DND-41 (cell line): ENCODE data around the gene PDLIM4.

Experiments
- ATAC-seq: fragments of 200-7000 bp; cut with Tn5 transposase; 3 replicates; pipeline ENCODE4 v1.9.1; 2021; ENCODE audit warnings: low read depth; ENCODE audit not compliant: insufficient read depth
- DNase-seq: peaks from one replicate; pipeline ENCODE4 v3.0.0-alpha.2; 2020
- H2AFZ ChIP-seq: 2 replicates; pipeline ENCODE4 v1.6.0; 2012; ENCODE audit warnings: low read depth, low read length
- H3K27ac ChIP-seq: 2 replicates; pipeline ENCODE4 v1.5.1; 2012; ENCODE audit warnings: low read length, inconsistent platforms
- H3K27me3 ChIP-seq: fragments of 200-600 bp; sonication (generic); 2 replicates; pipeline ENCODE4 v1.6.0; 2012; ENCODE audit warnings: low read length, mild to moderate bottlenecking, inconsistent platforms; ENCODE audit not compliant: insufficient read depth, poor library complexity
- H3K36me3 ChIP-seq: 2 replicates; pipeline ENCODE4 v1.5.1; 2012; ENCODE audit warnings: low read length, inconsistent platforms; ENCODE audit not compliant: insufficient read depth
- H3K4me1 ChIP-seq: 2 replicates; pipeline ENCODE4 v1.5.1; 2012; ENCODE audit warnings: mild to moderate bottlenecking, low read length; ENCODE audit not compliant: insufficient read depth
- H3K4me2 ChIP-seq: 2 replicates; pipeline ENCODE4 v1.6.0; 2012; ENCODE audit warnings: mild to moderate bottlenecking, moderate library complexity, low read length, inconsistent platforms; ENCODE audit not compliant: insufficient read depth
- H3K4me3 ChIP-seq, 2 experiments: fragments of 200-600 bp in 1 of 2; shearing (Covaris generic) in 1 of 2; 2 replicates each; pipeline ENCODE4 v1.5.1; 2012 to 2016; ENCODE audit warnings: inconsistent platforms in 2 of 2, low read length in 2 of 2, mild to moderate bottlenecking in 2 of 2, low read depth in 1 of 2, moderate library complexity in 1 of 2
- H3K79me2 ChIP-seq: 2 replicates; pipeline ENCODE4 v1.6.0; 2012; ENCODE audit warnings: low read length, inconsistent platforms; ENCODE audit not compliant: insufficient read depth
- H3K9ac ChIP-seq: 2 replicates; pipeline ENCODE4 v1.6.0; 2012; ENCODE audit warnings: low read depth, mild to moderate bottlenecking, inconsistent platforms, low read length, moderate library complexity
- H3K9me3 ChIP-seq: 2 replicates; pipeline ENCODE4 v1.5.1; 2012; ENCODE audit warnings: low read length, moderate library complexity, mild to moderate bottlenecking, inconsistent platforms; ENCODE audit not compliant: insufficient read depth, severe bottlenecking
- H4K20me1 ChIP-seq: 2 replicates; pipeline ENCODE4 v1.6.0; 2012; ENCODE audit warnings: low read length; ENCODE audit not compliant: insufficient read depth
- EZH2 ChIP-seq: IDR thresholded peaks from 3 replicates; pipeline ENCODE4 v1.6.1; 2012; ENCODE audit warnings: borderline replicate concordance, low read depth, mild to moderate bottlenecking, moderate library complexity, low read length, inconsistent platforms; ENCODE audit not compliant: severe bottlenecking
- TF ChIP-seq, protein P1 (sequence below): IDR thresholded peaks from 2 replicates; pipeline ENCODE4 v1.5.1; 2012; ENCODE audit warnings: borderline replicate concordance, low read length, moderate library complexity, mild to moderate bottlenecking; ENCODE audit not compliant: poor library complexity, severe bottlenecking; ENCODE audit errors: extremely low read depth

PDLIM4 gene, protein sequence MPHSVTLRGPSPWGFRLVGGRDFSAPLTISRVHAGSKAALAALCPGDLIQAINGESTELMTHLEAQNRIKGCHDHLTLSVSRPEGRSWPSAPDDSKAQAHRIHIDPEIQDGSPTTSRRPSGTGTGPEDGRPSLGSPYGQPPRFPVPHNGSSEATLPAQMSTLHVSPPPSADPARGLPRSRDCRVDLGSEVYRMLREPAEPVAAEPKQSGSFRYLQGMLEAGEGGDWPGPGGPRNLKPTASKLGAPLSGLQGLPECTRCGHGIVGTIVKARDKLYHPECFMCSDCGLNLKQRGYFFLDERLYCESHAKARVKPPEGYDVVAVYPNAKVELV

DNA sequence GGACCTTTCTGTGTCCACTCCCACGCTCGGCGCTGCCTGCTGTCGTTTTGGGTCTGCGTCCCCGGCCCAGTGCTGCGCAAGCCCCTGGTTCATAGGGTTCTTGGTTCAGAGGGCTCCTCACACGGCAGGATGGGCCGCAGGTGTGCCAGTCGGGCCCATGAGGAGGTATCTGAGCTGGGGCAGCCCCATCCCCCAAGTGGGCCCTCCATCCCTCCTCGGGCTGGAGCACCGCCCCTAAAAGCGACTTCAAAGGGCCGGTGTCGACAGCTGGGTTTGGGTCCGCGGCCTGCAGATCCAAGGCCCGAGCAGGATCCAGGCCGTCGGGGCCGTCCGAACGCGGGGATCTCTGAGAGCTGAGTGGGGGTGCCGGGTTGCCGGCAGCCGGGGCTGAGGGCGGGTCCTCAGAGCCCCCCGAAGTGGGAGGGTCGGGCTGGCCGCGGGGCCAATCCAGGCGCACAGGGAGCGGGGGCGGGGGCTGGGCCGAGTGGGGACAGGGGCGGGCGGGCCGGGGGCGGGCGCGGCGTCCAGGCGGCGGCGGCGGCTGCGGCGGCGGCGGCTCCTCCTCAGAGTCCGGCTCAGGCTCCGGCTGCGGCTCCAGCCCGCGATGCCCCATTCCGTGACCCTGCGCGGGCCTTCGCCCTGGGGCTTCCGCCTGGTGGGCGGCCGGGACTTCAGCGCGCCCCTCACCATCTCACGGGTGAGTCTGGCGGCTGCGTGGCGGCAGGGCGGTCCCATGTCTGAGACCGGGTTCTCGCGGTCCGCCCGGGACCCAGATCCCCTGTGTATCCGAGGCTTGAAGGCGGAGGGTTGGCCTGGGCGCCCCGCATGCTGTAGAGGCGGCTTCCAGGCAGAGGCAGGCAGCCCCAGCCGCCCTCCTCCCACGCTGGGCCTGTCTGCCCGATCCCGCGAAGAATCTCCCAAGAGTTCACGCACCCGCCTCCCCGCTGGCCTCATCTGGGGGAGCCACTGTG is at the start of gene PDLIM4:
Gene PDLIM4 (plus strand): TSS at position 566 of the 971 bp plus-strand sequence. CDS start 39 bp downstream, at position 605.
- H2AFZ ChIP-seq: no peak within 1 kb of the TSS; the same call in 1 of the 2 replicates
- H3K36me3 ChIP-seq: no peaks in the 10 kb centered on the region
- no peak for DNase-seq
- no peaks in the 10 kb centered on the region for H3K4me1 ChIP-seq
- H3K9me3 ChIP-seq: no peaks in the 10 kb centered on the region
- H3K9ac ChIP-seq: no peak within 1 kb of the TSS
- ATAC-seq: no peak
- no peaks in the 10 kb centered on the region for H4K20me1 ChIP-seq
- no peaks in the 10 kb centered on the region for H3K27me3 ChIP-seq
- H3K27ac ChIP-seq: no peak within 1 kb of the TSS
- H3K4me2 ChIP-seq: no peak within 1 kb of the TSS
- no peak within 1 kb of the TSS for H3K4me3 ChIP-seq
- H3K79me2 ChIP-seq: no peaks in the 10 kb centered on the region
- no peak for TF ChIP-seq EZH2
- TF ChIP-seq, protein P1, sequence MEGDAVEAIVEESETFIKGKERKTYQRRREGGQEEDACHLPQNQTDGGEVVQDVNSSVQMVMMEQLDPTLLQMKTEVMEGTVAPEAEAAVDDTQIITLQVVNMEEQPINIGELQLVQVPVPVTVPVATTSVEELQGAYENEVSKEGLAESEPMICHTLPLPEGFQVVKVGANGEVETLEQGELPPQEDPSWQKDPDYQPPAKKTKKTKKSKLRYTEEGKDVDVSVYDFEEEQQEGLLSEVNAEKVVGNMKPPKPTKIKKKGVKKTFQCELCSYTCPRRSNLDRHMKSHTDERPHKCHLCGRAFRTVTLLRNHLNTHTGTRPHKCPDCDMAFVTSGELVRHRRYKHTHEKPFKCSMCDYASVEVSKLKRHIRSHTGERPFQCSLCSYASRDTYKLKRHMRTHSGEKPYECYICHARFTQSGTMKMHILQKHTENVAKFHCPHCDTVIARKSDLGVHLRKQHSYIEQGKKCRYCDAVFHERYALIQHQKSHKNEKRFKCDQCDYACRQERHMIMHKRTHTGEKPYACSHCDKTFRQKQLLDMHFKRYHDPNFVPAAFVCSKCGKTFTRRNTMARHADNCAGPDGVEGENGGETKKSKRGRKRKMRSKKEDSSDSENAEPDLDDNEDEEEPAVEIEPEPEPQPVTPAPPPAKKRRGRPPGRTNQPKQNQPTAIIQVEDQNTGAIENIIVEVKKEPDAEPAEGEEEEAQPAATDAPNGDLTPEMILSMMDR: no peak

DNA sequence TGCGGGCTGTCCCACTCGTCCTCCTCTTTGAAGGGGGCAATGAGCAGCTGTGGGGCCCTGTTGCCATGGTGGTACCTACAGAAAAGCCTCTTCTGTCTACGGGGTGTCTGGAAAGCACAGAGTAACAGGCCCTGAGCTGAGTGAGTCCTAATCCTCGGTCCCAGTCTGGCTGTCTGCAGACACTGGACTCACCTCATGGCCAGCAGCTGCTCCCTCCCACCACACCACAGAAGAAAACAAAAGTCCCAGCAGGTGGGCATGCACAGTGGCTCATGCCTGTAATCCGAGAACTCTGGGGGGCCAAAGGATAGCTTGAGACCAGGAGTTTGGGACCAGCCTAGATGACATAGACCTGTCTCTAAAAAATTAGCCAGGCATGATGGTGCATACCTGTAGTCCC is 49.7 kb upstream of the PDLIM4 start:
- ATAC-seq: no peak
- no peaks in the 10 kb centered on the region for H3K36me3 ChIP-seq

DNA sequence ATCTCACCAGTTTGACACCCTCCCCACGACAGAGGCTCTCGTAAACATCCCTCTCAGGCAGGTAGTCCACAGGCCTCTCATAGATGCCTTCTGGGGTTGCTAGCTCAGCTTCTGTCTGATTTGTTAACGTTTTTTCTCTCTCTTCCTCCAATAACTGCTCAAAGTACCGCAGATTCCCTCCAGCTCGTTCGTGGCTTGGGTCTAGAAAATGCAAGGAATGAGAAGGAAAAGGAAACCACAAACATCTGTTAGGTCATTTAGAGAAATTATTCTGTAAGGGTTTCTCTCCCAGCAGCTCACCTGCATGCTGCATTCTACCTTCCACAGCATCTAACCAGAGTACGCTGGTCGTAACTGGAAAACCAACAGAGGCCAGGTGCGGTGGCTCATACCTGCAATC is 48.4 kb upstream of the PDLIM4 start:
- no peaks in the 10 kb centered on the region for H3K36me3 ChIP-seq
- no peak for DNase-seq
- no peak overlapping the region for H3K27ac ChIP-seq
- no peak for ATAC-seq
- TF ChIP-seq, protein P1: no peak
- no peak for TF ChIP-seq EZH2
- H3K4me1 ChIP-seq: no peaks in the 10 kb centered on the region
- no peaks in the 10 kb centered on the region for H3K79me2 ChIP-seq
- no peak overlapping the region for H3K4me2 ChIP-seq
- no peaks in the 10 kb centered on the region for H3K9me3 ChIP-seq
- no peaks in the 10 kb centered on the region for H4K20me1 ChIP-seq
- H3K9ac ChIP-seq: no peak overlapping the region
- H3K4me3 ChIP-seq: no peak overlapping the region
- no peak overlapping the region for H2AFZ ChIP-seq
- no peaks in the 10 kb centered on the region for H3K27me3 ChIP-seq

More for the DNA sequence above, 49.7 kb upstream of the PDLIM4 start:
- no peak overlapping the region for H2AFZ ChIP-seq
- TF ChIP-seq EZH2: no peak
- TF ChIP-seq, protein P1: no peak
- no peak overlapping the region for H3K27ac ChIP-seq
- H4K20me1 ChIP-seq: no peaks in the 10 kb centered on the region
- DNase-seq: no peak
- H3K27me3 ChIP-seq: no peaks in the 10 kb centered on the region
- H3K9me3 ChIP-seq: no peaks in the 10 kb centered on the region
- H3K4me3 ChIP-seq: no peak overlapping the region
- H3K4me1 ChIP-seq: no peaks in the 10 kb centered on the region
- no peak overlapping the region for H3K9ac ChIP-seq
- no peak overlapping the region for H3K4me2 ChIP-seq
- no peaks in the 10 kb centered on the region for H3K79me2 ChIP-seq
